PC-9 (cell line): Measurements from ENCODE around the gene IL1RAP. TPM values are rescaled to one million over a fixed set of nuclear protein-coding genes. Genes with fewer than 3 reads are reported as not detected.

Experiments
- BruUV-seq: library from RNA; stranded (reverse); fragments of 400-500 nt; replicated peaks from 2 replicates; lab custom pipeline; 2021; lab: Mats Ljungman, UMichigan
- CTCF ChIA-PET: fragments of 300-600 bp; sonication (Branson Sonifier 250); formaldehyde crosslinking; loops from one replicate; lab custom pipeline; 2022; ENCODE audit warnings: antibody characterized with exemption; lab: Charles Lee
- POLR2A ChIA-PET: fragments of 300-600 bp; sonication (Branson Sonifier 250); formaldehyde crosslinking; loops from one replicate; lab custom pipeline; 2022; ENCODE audit warnings: antibody characterized with exemption; ENCODE audit not compliant: unreplicated experiment; lab: Charles Lee
- DNase-seq, 2 experiments: peaks; one replicate each; pipeline versions ENCODE4 v3.0.0 to v3.0.0-alpha.2; 2015 to 2022; ENCODE audit warnings: mixed read lengths in 1 of 2
- H2AFZ ChIP-seq: fragments of 200-600 bp; sonication (generic); 2 replicates; pipeline ENCODE4 v1.8.1; 2017; ENCODE audit warnings: antibody characterized with exemption
- H3F3A ChIP-seq: fragments of 200-600 bp; sonication (generic); 2 replicates; pipeline ENCODE4 v1.8.1; 2017; ENCODE audit warnings: antibody characterized with exemption, mild to moderate bottlenecking, low read depth; ENCODE audit not compliant: insufficient read depth
- H3K27ac ChIP-seq: fragments of 200-600 bp; sonication (generic); 2 replicates; pipeline ENCODE4 v1.6.1; 2016; ENCODE audit warnings: mixed run types
- H3K27me3 ChIP-seq: fragments of 200-600 bp; sonication (generic); 2 replicates; pipeline ENCODE4 v1.6.1; 2016; ENCODE audit warnings: low read depth, mixed run types; ENCODE audit not compliant: insufficient read depth
- H3K36me3 ChIP-seq: fragments of 200-600 bp; sonication (generic); 2 replicates; pipeline ENCODE4 v1.6.1; 2016; ENCODE audit warnings: low read depth, mixed run types
- H3K4me1 ChIP-seq: fragments of 200-600 bp; sonication (generic); replicated peaks from 2 replicates; pipeline ENCODE4 v1.6.1; 2016; ENCODE audit warnings: mixed run types; ENCODE audit not compliant: insufficient read depth
- H3K4me2 ChIP-seq: fragments of 200-600 bp; sonication (generic); 2 replicates; pipeline ENCODE4 v1.6.1; 2017; ENCODE audit warnings: mixed run types
- H3K4me3 ChIP-seq: fragments of 200-600 bp; sonication (generic); 2 replicates; pipeline ENCODE4 v1.6.1; 2016; ENCODE audit warnings: mixed run types
- H3K79me2 ChIP-seq: fragments of 200-600 bp; sonication (generic); 2 replicates; pipeline ENCODE4 v1.6.1; 2017; ENCODE audit warnings: low read depth, mixed run types
- H3K9me2 ChIP-seq: fragments of 200-600 bp; sonication (generic); 2 replicates; pipeline ENCODE4 v1.8.1; 2017; ENCODE audit warnings: mild to moderate bottlenecking; ENCODE audit not compliant: insufficient read depth
- H3K9me3 ChIP-seq: fragments of 200-600 bp; sonication (generic); 2 replicates; pipeline ENCODE4 v1.8.1; 2016; ENCODE audit warnings: low read depth; ENCODE audit not compliant: insufficient read depth
- H4K20me1 ChIP-seq: fragments of 200-600 bp; sonication (generic); 2 replicates; pipeline ENCODE4 v1.8.1; 2017; ENCODE audit not compliant: insufficient read depth
- CTCF ChIP-seq: fragments of 200-600 bp; sonication (generic); conservative IDR thresholded peaks from 2 replicates; pipeline ENCODE4 v1.6.1; 2017; ENCODE audit warnings: mixed run types, antibody characterized with exemption, mild to moderate bottlenecking, moderate library complexity
- EZH2 ChIP-seq: fragments of 200-600 bp; sonication (generic); IDR thresholded peaks from 2 replicates; pipeline ENCODE4 v1.8.0; 2017; ENCODE audit warnings: antibody characterized with exemption, low read depth
- intact Hi-C: fragments of 100-400 bp; cut with micrococcal nuclease; formaldehyde crosslinking; loops from one replicate; pipeline ENCODE4 v1.10.0; 2022; ENCODE audit not compliant: unreplicated experiment
- total RNA-seq: library from RNA; stranded (reverse); gene quantifications from 2 replicates; pipeline ENCODE4 v1.2.3, GENCODE V29; 2021

Gene IL1RAP
- total RNA-seq, 1 experiment from 2014 or later: 13.3 TPM

DNA sequence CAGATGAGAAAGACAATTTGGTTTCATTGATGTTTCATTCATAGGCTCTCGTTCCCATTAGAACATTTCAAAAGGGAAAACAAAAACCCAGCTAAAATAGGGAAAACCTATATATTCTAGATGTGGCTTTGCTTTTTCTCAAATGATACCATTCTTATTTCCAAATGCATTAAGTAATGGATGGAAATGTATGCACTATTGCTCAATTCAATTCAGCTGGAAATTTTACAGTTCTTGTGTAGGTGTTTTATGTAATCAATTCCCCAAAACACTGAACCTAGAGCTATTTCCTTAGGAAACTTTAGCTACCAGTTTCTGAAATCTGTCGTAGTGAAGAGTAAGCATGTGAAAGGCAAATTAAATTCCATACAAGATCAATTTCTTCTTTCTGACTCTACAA is 11.7 kb downstream of the IL1RAP start:
- no peaks in the 10 kb centered on the region for H3K27me3 ChIP-seq
- no peaks in the 10 kb centered on the region for H3K9me3 ChIP-seq
- H3K9me2 ChIP-seq: no peaks in the 10 kb centered on the region
- no peak overlapping the region for H3K27ac ChIP-seq
- H3K4me1 ChIP-seq: no peaks in the 10 kb centered on the region
- TF ChIP-seq CTCF (no peak), EZH2 (no peak)
- H3F3A ChIP-seq: no peaks in the 10 kb centered on the region
- no peaks in the 10 kb centered on the region for H4K20me1 ChIP-seq
- H2AFZ ChIP-seq: no peak overlapping the region
- DNase-seq: no peak
- ChIA-PET CTCF (no interaction called here), POLR2A (no interaction called here)
- intact Hi-C loops: no loop called here
- no peak overlapping the region for H3K4me3 ChIP-seq
- no peaks in the 10 kb centered on the region for H3K36me3 ChIP-seq
- no TSS peak for BruUV-seq
- no peak overlapping the region for H3K4me2 ChIP-seq
- H3K79me2 ChIP-seq: no peaks in the 10 kb centered on the region

- Histone ChIP-seq H2AFZ (no peak overlapping the region), H3K4me1 (no peaks in the 10 kb centered on the region), H3K4me2 (no peak overlapping the region), H3K9me2 (no peaks in the 10 kb centered on the region), H4K20me1 (no peaks in the 10 kb centered on the region), H3K9me3 (no peaks in the 10 kb centered on the region), H3K27me3 (no peaks in the 10 kb centered on the region), H3K79me2 (no peaks in the 10 kb centered on the region), H3K4me3 (no peak overlapping the region), H3K36me3 (no peaks in the 10 kb centered on the region), H3K27ac (no peak overlapping the region), H3F3A (no peaks in the 10 kb centered on the region)
- DNase-seq: no peak
- POLR2A ChIA-PET: no interaction called here
- intact Hi-C loops: no loop called here
- TF ChIP-seq CTCF (no peak), EZH2 (no peak)
- CTCF ChIA-PET: interaction anchor here (0.5 to 0.6 kb wide), 2 partner anchors 39 to 325 kb away, joined by 4 to 9 read pairs; no protein-coding TSS in a partner anchor
- no TSS peak for BruUV-seq
These were observed 13.2 kb downstream of the IL1RAP start for GRCh38 chr3:190526787-190527762.

GRCh38 chr3:190528706-190529105 is 14.8 kb downstream of the IL1RAP start:
- H3K9me2 ChIP-seq: no peaks in the 10 kb centered on the region
- POLR2A ChIA-PET: no interaction called here
- no peaks in the 10 kb centered on the region for H3K79me2 ChIP-seq
- intact Hi-C loops: no loop called here
- H3K9me3 ChIP-seq: no peaks in the 10 kb centered on the region
- no peaks in the 10 kb centered on the region for H3F3A ChIP-seq
- TF ChIP-seq EZH2 (no peak), CTCF (no peak)
- H3K4me1 ChIP-seq: no peaks in the 10 kb centered on the region
- CTCF ChIA-PET: no interaction called here
- no peak overlapping the region for H3K4me3 ChIP-seq
- H3K4me2 ChIP-seq: no peak overlapping the region
- H3K36me3 ChIP-seq: no peaks in the 10 kb centered on the region
- no peaks in the 10 kb centered on the region for H4K20me1 ChIP-seq
- BruUV-seq: no TSS peak
- no peaks in the 10 kb centered on the region for H3K27me3 ChIP-seq
- DNase-seq: no peak
- H2AFZ ChIP-seq: no peak overlapping the region
- H3K27ac ChIP-seq: no peak overlapping the region
